NT2/D1 (cell line): ENCODE measurements around the gene SECTM1.

ENCODE experiments used
- YY1 ChIP-seq: IDR thresholded peaks from 2 replicates; pipeline ENCODE4 v1.6.1; 2011; ENCODE audit not compliant: insufficient read length, insufficient read depth
- ZNF274 ChIP-seq: IDR thresholded peaks from 2 replicates; pipeline ENCODE4 v1.6.1; 2011; ENCODE audit warnings: mild to moderate bottlenecking, low read depth, low read length

- TF ChIP-seq YY1 (no peak), ZNF274 (no peak)
These were observed 35.6 kb downstream of the SECTM1 start for GRCh38 chr17:82297714-82298537.
